ENCODE measurements around the gene PBX2. TPM values are rescaled to one million over a fixed set of nuclear protein-coding genes. Genes with fewer than 3 reads are reported as not detected.

PBX2 gene, protein sequence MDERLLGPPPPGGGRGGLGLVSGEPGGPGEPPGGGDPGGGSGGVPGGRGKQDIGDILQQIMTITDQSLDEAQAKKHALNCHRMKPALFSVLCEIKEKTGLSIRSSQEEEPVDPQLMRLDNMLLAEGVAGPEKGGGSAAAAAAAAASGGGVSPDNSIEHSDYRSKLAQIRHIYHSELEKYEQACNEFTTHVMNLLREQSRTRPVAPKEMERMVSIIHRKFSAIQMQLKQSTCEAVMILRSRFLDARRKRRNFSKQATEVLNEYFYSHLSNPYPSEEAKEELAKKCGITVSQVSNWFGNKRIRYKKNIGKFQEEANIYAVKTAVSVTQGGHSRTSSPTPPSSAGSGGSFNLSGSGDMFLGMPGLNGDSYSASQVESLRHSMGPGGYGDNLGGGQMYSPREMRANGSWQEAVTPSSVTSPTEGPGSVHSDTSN
- total RNA-seq (2022) (122 and 141 TPM in 2 replicates), Bru-seq, nascent RNA (percentile 89 among the genes with signal in this experiment), BruChase-seq, experiment 1, labeled RNA remaining after a 6-hour chase (percentile 99 among the genes with signal in this experiment), BruChase-seq, experiment 2, labeled RNA remaining after a 2-hour chase (percentile 98 among the genes with signal in this experiment)
- long read RNA-seq, partial matches to known transcripts, result 2 of 33 reads
- long read RNA-seq, other reads (novel, unspliced or antisense), result 28 of 33 reads

DNA sequence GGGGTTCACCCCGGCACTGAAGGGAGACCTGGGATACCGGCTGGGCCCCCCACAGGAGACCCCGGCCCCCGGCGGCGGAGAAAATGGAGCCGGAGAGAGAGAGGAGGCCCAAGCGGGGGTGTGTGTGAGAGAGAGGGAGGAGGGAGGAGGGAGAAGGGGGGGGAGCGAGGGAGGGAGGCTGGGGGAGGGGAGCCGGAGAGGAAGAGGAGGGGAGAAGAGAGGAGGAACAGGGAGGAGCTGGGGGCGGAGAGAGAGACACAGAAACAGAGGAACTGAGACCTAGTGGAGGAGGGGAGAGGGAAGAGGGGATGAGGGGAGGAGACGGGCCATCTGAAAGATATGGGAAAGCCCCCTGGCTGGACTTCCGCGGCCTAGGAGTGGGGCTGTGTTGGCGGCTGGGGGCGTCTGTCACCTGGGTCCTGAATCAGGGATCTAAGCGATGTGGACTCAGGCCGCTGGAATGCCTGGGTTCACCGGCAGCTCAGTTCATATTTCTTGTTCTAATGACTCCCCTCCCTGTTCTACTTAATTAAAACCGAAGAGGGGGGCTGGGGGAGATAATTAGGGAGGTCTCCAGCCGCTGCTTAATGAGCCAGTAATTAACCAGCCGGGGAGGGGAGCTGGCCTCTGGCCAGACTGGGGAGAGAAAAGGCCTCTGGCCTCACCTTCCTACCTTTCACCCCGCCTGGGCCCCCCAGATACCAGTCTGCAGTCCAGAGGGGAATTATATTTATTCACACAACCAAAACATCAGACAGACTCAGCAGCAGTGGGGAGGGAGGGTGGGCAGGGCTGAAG, at the start of gene PBX2:
Gene PBX2 (minus strand): TSS at position 149 of the 798 bp plus-strand sequence. CDS start 287 bp downstream, outside the sequence.
- TF ChIP-seq, protein P1, sequence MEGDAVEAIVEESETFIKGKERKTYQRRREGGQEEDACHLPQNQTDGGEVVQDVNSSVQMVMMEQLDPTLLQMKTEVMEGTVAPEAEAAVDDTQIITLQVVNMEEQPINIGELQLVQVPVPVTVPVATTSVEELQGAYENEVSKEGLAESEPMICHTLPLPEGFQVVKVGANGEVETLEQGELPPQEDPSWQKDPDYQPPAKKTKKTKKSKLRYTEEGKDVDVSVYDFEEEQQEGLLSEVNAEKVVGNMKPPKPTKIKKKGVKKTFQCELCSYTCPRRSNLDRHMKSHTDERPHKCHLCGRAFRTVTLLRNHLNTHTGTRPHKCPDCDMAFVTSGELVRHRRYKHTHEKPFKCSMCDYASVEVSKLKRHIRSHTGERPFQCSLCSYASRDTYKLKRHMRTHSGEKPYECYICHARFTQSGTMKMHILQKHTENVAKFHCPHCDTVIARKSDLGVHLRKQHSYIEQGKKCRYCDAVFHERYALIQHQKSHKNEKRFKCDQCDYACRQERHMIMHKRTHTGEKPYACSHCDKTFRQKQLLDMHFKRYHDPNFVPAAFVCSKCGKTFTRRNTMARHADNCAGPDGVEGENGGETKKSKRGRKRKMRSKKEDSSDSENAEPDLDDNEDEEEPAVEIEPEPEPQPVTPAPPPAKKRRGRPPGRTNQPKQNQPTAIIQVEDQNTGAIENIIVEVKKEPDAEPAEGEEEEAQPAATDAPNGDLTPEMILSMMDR (IDR thresholded peaks at IDR 0.05; ENCODE audit: unreplicated experiment), result no peak
- peak; percentile 92 for DNase-seq
- peaks cover 30% of the 10 kb centered on the region for H3K4me1 Mint-ChIP-seq (ENCODE audit: low read depth, unreplicated experiment)
- peaks cover 71% of the 10 kb centered on the region for H3K36me3 Mint-ChIP-seq (ENCODE audit: insufficient read depth, unreplicated experiment)
- peak within 1 kb of the TSS; percentile 70 for H3K27ac Mint-ChIP-seq (ENCODE audit: unreplicated experiment)
- CTCF ChIA-PET, result interaction anchor here (0.6 to 1.8 kb wide), 9 partner anchors 11 to 1308 kb away, joined by 3 to 8 read pairs (median 5); partner anchors contain the start of gene NOTCH4
- H3K27me3 Mint-ChIP-seq (ENCODE audit: unreplicated experiment), result no peaks in the 10 kb centered on the region
- intact Hi-C loops (cut with micrococcal nuclease; ENCODE audit: unreplicated experiment), result loop anchor here (10.0 kb wide), 1 partner anchor 245 kb away; the partner anchor contains the start of gene CFB
- BruUV-seq (replicated peaks), result TSS peak; percentile 92
- peak within 1 kb of the TSS; percentile 80 for H3K4me3 Mint-ChIP-seq (ENCODE audit: low read depth, unreplicated experiment)
- H3K9me3 Mint-ChIP-seq (ENCODE audit: low read depth, unreplicated experiment), result no peaks in the 10 kb centered on the region

DNA sequence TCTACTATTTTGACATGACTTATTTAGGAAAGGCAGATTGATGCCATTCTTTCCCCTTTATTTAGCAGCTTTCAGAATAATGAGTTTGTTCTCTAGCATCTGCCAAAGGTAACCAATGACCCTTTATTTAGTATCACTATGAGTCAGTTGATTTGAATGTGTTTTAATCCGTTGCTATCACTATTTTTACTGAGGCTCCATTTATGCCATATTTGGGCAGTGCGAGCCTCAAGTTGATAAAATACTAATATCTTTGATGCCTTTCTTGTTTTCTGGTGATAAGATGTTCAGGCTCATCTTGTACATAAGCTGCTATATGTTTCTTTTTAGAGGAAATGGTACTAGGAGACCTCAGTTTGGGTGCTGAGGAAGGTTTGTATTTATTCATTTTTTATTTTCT, 49.5 kb upstream of the PBX2 start:
- Mint-ChIP-seq H3K9me3 (ENCODE audit: low read depth, unreplicated experiment) (no peaks in the 10 kb centered on the region), H3K36me3 (ENCODE audit: insufficient read depth, unreplicated experiment) (no peaks in the 10 kb centered on the region), H3K27ac (ENCODE audit: unreplicated experiment) (no peak overlapping the region), H3K27me3 (ENCODE audit: unreplicated experiment) (peaks cover 46% of the 10 kb centered on the region), H3K4me1 (ENCODE audit: low read depth, unreplicated experiment) (peaks cover under 1% of the 10 kb centered on the region), H3K4me3 (ENCODE audit: low read depth, unreplicated experiment) (no peak overlapping the region)
- intact Hi-C loops (cut with micrococcal nuclease; ENCODE audit: unreplicated experiment), result loop anchor here (10.0 kb wide), 1 partner anchor 125 kb away; no protein-coding TSS in a partner anchor
- TF ChIP-seq, protein P1 (IDR thresholded peaks at IDR 0.05; ENCODE audit: unreplicated experiment), result no peak
- BruUV-seq (replicated peaks), result no TSS peak
- CTCF ChIA-PET, result interaction anchor here (0.7 to 1.0 kb wide), 3 partner anchors 11 to 103 kb away, joined by 3 to 4 read pairs (median 3); no protein-coding TSS in a partner anchor
- DNase-seq, result no peak

DNA sequence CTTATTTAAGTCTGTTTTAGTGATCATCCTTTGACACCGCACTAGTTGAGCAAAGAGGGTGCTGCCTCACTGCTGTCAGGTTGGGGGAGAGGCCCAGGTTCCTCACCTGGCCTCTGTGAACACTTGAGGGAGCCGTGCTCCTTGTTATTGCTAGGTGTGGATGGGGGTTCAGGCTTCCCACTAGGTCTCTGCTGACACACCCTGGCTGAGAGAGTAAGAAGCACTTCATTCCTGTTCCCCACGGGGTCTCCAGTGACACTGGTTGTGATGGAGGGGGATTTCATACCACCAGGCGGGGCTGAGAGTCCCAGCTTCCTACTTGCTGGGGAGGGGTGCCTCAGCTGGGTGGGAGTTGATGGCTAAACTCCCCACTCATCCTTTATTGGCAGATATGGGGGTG, 44.9 kb upstream of the PBX2 start:
- Mint-ChIP-seq H3K4me1 (ENCODE audit: low read depth, unreplicated experiment) (no peaks in the 10 kb centered on the region), H3K9me3 (ENCODE audit: low read depth, unreplicated experiment) (peaks cover 3% of the 10 kb centered on the region), H3K36me3 (ENCODE audit: insufficient read depth, unreplicated experiment) (no peaks in the 10 kb centered on the region), H3K4me3 (ENCODE audit: low read depth, unreplicated experiment) (no peak overlapping the region), H3K27ac (ENCODE audit: unreplicated experiment) (no peak overlapping the region), H3K27me3 (ENCODE audit: unreplicated experiment) (peaks cover 3% of the 10 kb centered on the region)
- TF ChIP-seq, protein P1 (IDR thresholded peaks at IDR 0.05; ENCODE audit: unreplicated experiment), result no peak
- CTCF ChIA-PET, result no interaction called here
- BruUV-seq (replicated peaks), result no TSS peak
- no peak for DNase-seq
- intact Hi-C loops (cut with micrococcal nuclease; ENCODE audit: unreplicated experiment), result loop anchor here (10.0 kb wide), 1 partner anchor 120 kb away; no protein-coding TSS in a partner anchor

DNA sequence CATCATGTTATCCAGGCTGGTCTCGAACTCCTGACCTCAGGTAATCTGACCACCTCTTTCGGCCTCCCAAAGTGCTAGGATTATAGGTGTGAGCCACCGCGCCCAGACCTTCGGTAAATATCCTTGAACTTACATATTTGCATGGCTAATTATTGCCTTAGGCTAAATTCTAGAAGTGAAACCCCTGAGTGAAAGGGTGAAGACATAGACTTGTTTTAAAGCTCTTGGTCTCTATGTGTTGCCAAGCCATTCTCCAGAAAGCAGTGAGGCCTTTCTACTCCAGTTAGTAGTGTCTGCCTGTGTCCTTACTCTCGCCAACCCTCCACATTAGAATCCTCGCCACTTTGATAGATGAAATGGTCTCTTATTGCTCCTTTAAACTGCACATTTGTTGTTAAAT, 36.4 kb upstream of the PBX2 start:
- CTCF ChIA-PET, result interaction anchor here (0.6 kb wide), 1 partner anchor 29 kb away, joined by 3 read pairs; no protein-coding TSS in a partner anchor
- Mint-ChIP-seq H3K36me3 (ENCODE audit: insufficient read depth, unreplicated experiment) (no peaks in the 10 kb centered on the region), H3K4me3 (ENCODE audit: low read depth, unreplicated experiment) (no peak overlapping the region), H3K4me1 (ENCODE audit: low read depth, unreplicated experiment) (no peaks in the 10 kb centered on the region), H3K9me3 (ENCODE audit: low read depth, unreplicated experiment) (no peaks in the 10 kb centered on the region), H3K27ac (ENCODE audit: unreplicated experiment) (no peak overlapping the region), H3K27me3 (ENCODE audit: unreplicated experiment) (peaks cover 29% of the 10 kb centered on the region)
- no TSS peak for BruUV-seq (replicated peaks)
- no peak for DNase-seq
- TF ChIP-seq, protein P1 (IDR thresholded peaks at IDR 0.05; ENCODE audit: unreplicated experiment), result no peak
- intact Hi-C loops (cut with micrococcal nuclease; ENCODE audit: unreplicated experiment), result no loop called here
